Vagina (tissue), 2 donors: ENCODE measurements around the gene CYYR1. TPM values are rescaled to one million over a fixed set of nuclear protein-coding genes. Genes with fewer than 3 reads are reported as not detected.

ENCODE experiments used
- DNase-seq, 2 donors: peaks; one replicate each; pipeline ENCODE4 v3.0.0-alpha.2; 2017; ENCODE audit errors: extremely low spot score in 2 of 2
- H3K27ac ChIP-seq: fragments of 200-600 bp; sonication (generic); one replicate; pipeline ENCODE4 v1.5.1; 2019
- H3K27me3 ChIP-seq: fragments of 200-600 bp; sonication (generic); one replicate; pipeline ENCODE4 v1.5.1; 2019
- H3K36me3 ChIP-seq, 2 donors: fragments of 200-600 bp; sonication (generic); one replicate each; pipeline ENCODE4 v1.5.1; 2017 to 2019
- H3K4me1 ChIP-seq: fragments of 200-600 bp; sonication (generic); one replicate; pipeline ENCODE4 v1.5.1; 2019
- H3K4me3 ChIP-seq, 2 donors: fragments of 200-600 bp; sonication (generic); 1 replicate in 1 of 2; 2 replicates in 1 of 2; pipeline ENCODE4 v1.5.1; 2016 to 2019
- H3K9me3 ChIP-seq: fragments of 200-600 bp; sonication (generic); one replicate; pipeline ENCODE4 v1.5.1; 2019
- POLR2A ChIP-seq, 2 donors: fragments of 450-650 bp; IDR thresholded peaks; one replicate each; pipeline ENCODE4 v1.6.1; 2017; ENCODE audit warnings: antibody characterized with exemption in 2 of 2, mild to moderate bottlenecking in 2 of 2, moderate library complexity in 2 of 2
- POLR2AphosphoS5 ChIP-seq, 2 donors: sonication (generic); formaldehyde crosslinking; IDR thresholded peaks; one replicate each; pipeline ENCODE4 v1.9.0; 2017; ENCODE audit warnings: antibody characterized with exemption in 2 of 2, mild to moderate bottlenecking in 2 of 2, low read depth in 1 of 2; ENCODE audit not compliant: insufficient read depth in 1 of 2
- intact Hi-C: fragments of 100-400 bp; cut with DNase I; formaldehyde crosslinking; loops from one replicate; pipeline ENCODE4 v1.15.1; 2023
- total RNA-seq: library from RNA; depleted of rRNA; stranded (reverse); fragments of >200 nt; gene quantifications from one replicate; pipeline ENCODE4 v1.2.3, GENCODE V29; 2016
- TF ChIP-seq, protein P1 (sequence below), 3 experiments: fragments of 450-650 bp in 2 of 3; fragments of 200-600 bp in 1 of 3; sonication (generic) in 1 of 3; IDR thresholded peaks; one replicate each; pipeline ENCODE4 v1.5.1; 2017 to 2019; ENCODE audit warnings: antibody characterized with exemption in 3 of 3, mild to moderate bottlenecking in 2 of 3, moderate library complexity in 2 of 3

The CYYR1 gene
- total RNA-seq, 1 donor from 2014 or later = 12.3 TPM

GRCh38 chr21:26565546-26565945 lies 7.5 kb downstream of the CYYR1 start:
- no peaks in the 10 kb centered on the region for H3K9me3 ChIP-seq
- DNase-seq = no peak
- H3K4me3 ChIP-seq = no peak overlapping the region
- H3K27ac ChIP-seq = no peak overlapping the region
- no peaks in the 10 kb centered on the region for H3K36me3 ChIP-seq
- no peaks in the 10 kb centered on the region for H3K27me3 ChIP-seq
- H3K4me1 ChIP-seq = no peaks in the 10 kb centered on the region
- TF ChIP-seq POLR2AphosphoS5 (IDR thresholded peaks at IDR 0.05; ENCODE audit: insufficient read depth in 1 of 2, low read depth in 1 of 2) (no peak), POLR2A (IDR thresholded peaks at IDR 0.05) (no peak)
- TF ChIP-seq, protein P1, sequence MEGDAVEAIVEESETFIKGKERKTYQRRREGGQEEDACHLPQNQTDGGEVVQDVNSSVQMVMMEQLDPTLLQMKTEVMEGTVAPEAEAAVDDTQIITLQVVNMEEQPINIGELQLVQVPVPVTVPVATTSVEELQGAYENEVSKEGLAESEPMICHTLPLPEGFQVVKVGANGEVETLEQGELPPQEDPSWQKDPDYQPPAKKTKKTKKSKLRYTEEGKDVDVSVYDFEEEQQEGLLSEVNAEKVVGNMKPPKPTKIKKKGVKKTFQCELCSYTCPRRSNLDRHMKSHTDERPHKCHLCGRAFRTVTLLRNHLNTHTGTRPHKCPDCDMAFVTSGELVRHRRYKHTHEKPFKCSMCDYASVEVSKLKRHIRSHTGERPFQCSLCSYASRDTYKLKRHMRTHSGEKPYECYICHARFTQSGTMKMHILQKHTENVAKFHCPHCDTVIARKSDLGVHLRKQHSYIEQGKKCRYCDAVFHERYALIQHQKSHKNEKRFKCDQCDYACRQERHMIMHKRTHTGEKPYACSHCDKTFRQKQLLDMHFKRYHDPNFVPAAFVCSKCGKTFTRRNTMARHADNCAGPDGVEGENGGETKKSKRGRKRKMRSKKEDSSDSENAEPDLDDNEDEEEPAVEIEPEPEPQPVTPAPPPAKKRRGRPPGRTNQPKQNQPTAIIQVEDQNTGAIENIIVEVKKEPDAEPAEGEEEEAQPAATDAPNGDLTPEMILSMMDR (IDR thresholded peaks at IDR 0.05) = no peak
- intact Hi-C loops = no loop called here

GRCh38 chr21:26565111-26565510 lies 8.0 kb downstream of the CYYR1 start:
- TF ChIP-seq POLR2A (IDR thresholded peaks at IDR 0.05) = no peak
- TF ChIP-seq POLR2AphosphoS5 (IDR thresholded peaks at IDR 0.05; ENCODE audit: insufficient read depth in 1 of 2, low read depth in 1 of 2) = no peak
- TF ChIP-seq, protein P1 (IDR thresholded peaks at IDR 0.05) = no peak
- H3K27ac ChIP-seq = no peak overlapping the region
- DNase-seq = no peak
- no peaks in the 10 kb centered on the region for H3K36me3 ChIP-seq
- H3K9me3 ChIP-seq = no peaks in the 10 kb centered on the region
- no peak overlapping the region for H3K4me3 ChIP-seq
- no peaks in the 10 kb centered on the region for H3K27me3 ChIP-seq
- intact Hi-C loops = no loop called here
- H3K4me1 ChIP-seq = no peaks in the 10 kb centered on the region

GRCh38 chr21:26563856-26564503 lies 9.1 kb downstream of the CYYR1 start:
- H3K27ac ChIP-seq = no peak overlapping the region
- DNase-seq = no peak
- intact Hi-C loops = no loop called here
- no peak overlapping the region for H3K4me3 ChIP-seq
- no peaks in the 10 kb centered on the region for H3K36me3 ChIP-seq
- no peaks in the 10 kb centered on the region for H3K4me1 ChIP-seq
- no peaks in the 10 kb centered on the region for H3K27me3 ChIP-seq
- H3K9me3 ChIP-seq = no peaks in the 10 kb centered on the region
- no peak for TF ChIP-seq POLR2AphosphoS5 (IDR thresholded peaks at IDR 0.05; ENCODE audit: insufficient read depth in 1 of 2, low read depth in 1 of 2)
- TF ChIP-seq, protein P1 (IDR thresholded peaks at IDR 0.05) = no peak
- TF ChIP-seq POLR2A (IDR thresholded peaks at IDR 0.05) = no peak

DNA sequence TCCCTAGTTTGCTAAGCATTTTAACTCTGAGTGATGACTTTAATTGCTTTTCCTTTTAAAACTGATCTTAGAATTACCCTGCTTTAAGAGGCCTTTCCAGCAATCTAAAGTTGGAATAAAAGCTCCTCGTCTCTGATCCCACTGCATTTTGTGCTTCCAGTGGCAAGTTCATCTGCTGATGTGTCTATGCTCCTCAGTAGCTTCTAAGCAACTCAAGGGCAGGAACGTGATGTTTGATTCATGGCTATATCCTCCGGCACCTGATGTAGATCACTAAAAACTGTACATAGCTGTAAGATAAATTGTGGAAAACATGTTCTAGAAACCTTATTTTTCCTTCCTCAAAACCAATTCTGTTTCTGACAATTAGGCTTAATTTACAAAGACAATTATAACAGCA lies 12.5 kb downstream of the CYYR1 start:
- intact Hi-C loops = no loop called here
- H3K4me1 ChIP-seq = no peaks in the 10 kb centered on the region

GRCh38 chr21:26559099-26559498 lies 14.0 kb downstream of the CYYR1 start:
- no peaks in the 10 kb centered on the region for H3K9me3 ChIP-seq
- no peak overlapping the region for H3K27ac ChIP-seq
- no peak overlapping the region for H3K4me3 ChIP-seq
- H3K36me3 ChIP-seq = no peaks in the 10 kb centered on the region
- H3K4me1 ChIP-seq = no peaks in the 10 kb centered on the region
- intact Hi-C loops = no loop called here
- TF ChIP-seq POLR2A (IDR thresholded peaks at IDR 0.05) = no peak
- no peak for TF ChIP-seq POLR2AphosphoS5 (IDR thresholded peaks at IDR 0.05; ENCODE audit: insufficient read depth in 1 of 2, low read depth in 1 of 2)
- TF ChIP-seq, protein P1 (IDR thresholded peaks at IDR 0.05) = no peak
- no peak for DNase-seq
- no peaks in the 10 kb centered on the region for H3K27me3 ChIP-seq

More for the DNA sequence above, 12.5 kb downstream of the CYYR1 start:
- Histone ChIP-seq H3K9me3 (no peaks in the 10 kb centered on the region), H3K27me3 (no peaks in the 10 kb centered on the region), H3K4me3 (no peak overlapping the region), H3K27ac (no peak overlapping the region), H3K36me3 (no peaks in the 10 kb centered on the region)
- TF ChIP-seq, protein P1 (IDR thresholded peaks at IDR 0.05) = no peak
- TF ChIP-seq POLR2A (IDR thresholded peaks at IDR 0.05) (no peak), POLR2AphosphoS5 (IDR thresholded peaks at IDR 0.05; ENCODE audit: insufficient read depth in 1 of 2, low read depth in 1 of 2) (no peak)
- no peak for DNase-seq
